ENCODE measurements around the gene RAMACL. TPM values are rescaled to one million over a fixed set of nuclear protein-coding genes. Genes with fewer than 3 reads are reported as not detected.

RAMACL gene
- total RNA-seq, 1 donor, result 0.27 TPM

- no peak for DNase-seq (ENCODE audit: low read depth in 2 of 3, low spot score in 2 of 3)
These were observed 6.1 kb downstream of the RAMACL start for GRCh38 chr6:166580076-166581050.

- no peak for DNase-seq (ENCODE audit: low read depth in 2 of 3, low spot score in 2 of 3)
These were observed 7.1 kb downstream of the RAMACL start for GRCh38 chr6:166579237-166579850.

GRCh38 chr6:166578536-166579236, 7.8 kb downstream of the RAMACL start:
- DNase-seq (ENCODE audit: low read depth in 2 of 3, low spot score in 2 of 3), result no peak

- DNase-seq (ENCODE audit: low read depth in 2 of 3, low spot score in 2 of 3), result no peak
These were observed 11.3 kb downstream of the RAMACL start for GRCh38 chr6:166575205-166575604.

GRCh38 chr6:166573511-166574216, 12.8 kb downstream of the RAMACL start:
- no peak for DNase-seq (ENCODE audit: low read depth in 2 of 3, low spot score in 2 of 3)

GRCh38 chr6:166572370-166573261, 13.9 kb downstream of the RAMACL start:
- peak in 1 of 3 donors; percentile 10 for DNase-seq (ENCODE audit: low read depth in 2 of 3, low spot score in 2 of 3)

GRCh38 chr6:166570929-166571713, 15.4 kb downstream of the RAMACL start:
- no peak for DNase-seq (ENCODE audit: low read depth in 2 of 3, low spot score in 2 of 3)

- no peak for DNase-seq (ENCODE audit: low read depth in 2 of 3, low spot score in 2 of 3)
These were observed 17.3 kb downstream of the RAMACL start for GRCh38 chr6:166569206-166569605.

GRCh38 chr6:166567813-166568212, 18.7 kb downstream of the RAMACL start:
- DNase-seq (ENCODE audit: low read depth in 2 of 3, low spot score in 2 of 3), result no peak

- DNase-seq (ENCODE audit: low read depth in 2 of 3, low spot score in 2 of 3), result no peak
These were observed 19.4 kb downstream of the RAMACL start for GRCh38 chr6:166567107-166567506.

- no peak for DNase-seq (ENCODE audit: low read depth in 2 of 3, low spot score in 2 of 3)
These were observed 20.2 kb downstream of the RAMACL start for GRCh38 chr6:166566026-166567011.

GRCh38 chr6:166565084-166565967, 21.2 kb downstream of the RAMACL start:
- no peak for DNase-seq (ENCODE audit: low read depth in 2 of 3, low spot score in 2 of 3)

- no peak for DNase-seq (ENCODE audit: low read depth in 2 of 3, low spot score in 2 of 3)
These were observed 22.7 kb downstream of the RAMACL start for GRCh38 chr6:166563805-166564204.

- DNase-seq (ENCODE audit: low read depth in 2 of 3, low spot score in 2 of 3), result no peak
These were observed 23.3 kb downstream of the RAMACL start for GRCh38 chr6:166563200-166563599.

GRCh38 chr6:166562726-166563125, 23.8 kb downstream of the RAMACL start:
- DNase-seq (ENCODE audit: low read depth in 2 of 3, low spot score in 2 of 3), result no peak

- DNase-seq (ENCODE audit: low read depth in 2 of 3, low spot score in 2 of 3), result no peak
These were observed 24.6 kb downstream of the RAMACL start for GRCh38 chr6:166561771-166562359.

Data from hematopoietic multipotent progenitor cell (in vitro differentiated cells).